Bone marrow (tissue), 2 donors: Measurements from ENCODE around the gene ITGB5.

Experiments
- DNase-seq, 2 donors: peaks; one replicate each; lab custom pipeline; 2025; lab: John Stamatoyannopoulos, UW

ITGB5 gene

GRCh38 chr3:124887177-124887931, at the start of gene ITGB5:
Gene ITGB5, minus strand, starts transcription at chr3:124887365. Its CDS starts 365 bp downstream, at chr3:124887000.
- peak in 1 of 2 donors; percentile 52 for DNase-seq

- no peak for DNase-seq
Observed at GRCh38 chr3:124935794-124936542, 48.8 kb upstream of the ITGB5 start.

- no peak for DNase-seq
Observed at GRCh38 chr3:124935264-124935663, 48.1 kb upstream of the ITGB5 start.

- no peak for DNase-seq
Observed at GRCh38 chr3:124934577-124934976, 47.4 kb upstream of the ITGB5 start, which contains the start of gene MUC13. Gene MUC13, minus strand, starts transcription at chr3:124934751. Its CDS starts 39 bp downstream, at chr3:124934712.

- DNase-seq = peak in 1 of 2 donors; percentile 42
Observed at GRCh38 chr3:124928333-124929202, 41.4 kb upstream of the ITGB5 start.

- no peak for DNase-seq
Observed at GRCh38 chr3:124927574-124928045, 40.4 kb upstream of the ITGB5 start.

GRCh38 chr3:124926426-124927101, 39.4 kb upstream of the ITGB5 start:
- no peak for DNase-seq

- no peak for DNase-seq
Observed at GRCh38 chr3:124924741-124925140, 37.6 kb upstream of the ITGB5 start.

- DNase-seq = no peak
Observed at GRCh38 chr3:124923833-124924232, 36.7 kb upstream of the ITGB5 start.

GRCh38 chr3:124920718-124921117, 33.6 kb upstream of the ITGB5 start:
- DNase-seq = no peak

GRCh38 chr3:124919756-124920155, 32.6 kb upstream of the ITGB5 start:
- no peak for DNase-seq

GRCh38 chr3:124918524-124918923, 31.4 kb upstream of the ITGB5 start:
- no peak for DNase-seq

GRCh38 chr3:124916837-124917409, 29.8 kb upstream of the ITGB5 start:
- DNase-seq = no peak

GRCh38 chr3:124915254-124915653, 28.1 kb upstream of the ITGB5 start:
- no peak for DNase-seq

- DNase-seq = no peak
Observed at GRCh38 chr3:124907957-124908356, 20.8 kb upstream of the ITGB5 start.

GRCh38 chr3:124904835-124905492, 17.8 kb upstream of the ITGB5 start:
- DNase-seq = no peak

- DNase-seq = no peak
Observed at GRCh38 chr3:124903896-124904834, 17.0 kb upstream of the ITGB5 start.

GRCh38 chr3:124896824-124897526, 9.8 kb upstream of the ITGB5 start:
- DNase-seq = no peak

- DNase-seq = no peak
Observed at GRCh38 chr3:124895756-124896155, 8.6 kb upstream of the ITGB5 start.
